Inflammatory macrophage treated with lipopolysaccharide for 4 hours (primary cell): ENCODE results near the gene TMTC2.

Source experiments
- DNase-seq: peaks from one replicate; pipeline ENCODE4 v3.0.0-alpha.2; 2020

Gene TMTC2

DNA sequence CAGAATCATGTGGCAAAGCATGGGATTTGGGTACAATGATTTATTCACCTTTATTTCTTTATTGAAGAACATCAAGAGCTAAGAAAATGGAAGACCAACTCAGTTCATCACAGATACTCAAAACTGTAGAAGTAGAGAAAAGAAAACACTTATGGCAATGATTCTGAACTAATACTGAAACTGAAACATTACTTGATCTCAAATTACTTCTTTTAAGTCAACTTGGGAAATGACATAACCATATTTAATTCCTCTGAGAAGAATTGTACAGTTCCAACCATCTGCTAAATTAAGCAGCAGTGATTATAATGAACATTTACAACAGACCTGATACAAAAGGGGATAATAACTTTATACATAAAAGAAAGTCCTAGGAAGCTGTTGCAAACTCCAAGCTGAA, 466.5 kb downstream of the TMTC2 start:
- peak; percentile 1 for DNase-seq

DNA sequence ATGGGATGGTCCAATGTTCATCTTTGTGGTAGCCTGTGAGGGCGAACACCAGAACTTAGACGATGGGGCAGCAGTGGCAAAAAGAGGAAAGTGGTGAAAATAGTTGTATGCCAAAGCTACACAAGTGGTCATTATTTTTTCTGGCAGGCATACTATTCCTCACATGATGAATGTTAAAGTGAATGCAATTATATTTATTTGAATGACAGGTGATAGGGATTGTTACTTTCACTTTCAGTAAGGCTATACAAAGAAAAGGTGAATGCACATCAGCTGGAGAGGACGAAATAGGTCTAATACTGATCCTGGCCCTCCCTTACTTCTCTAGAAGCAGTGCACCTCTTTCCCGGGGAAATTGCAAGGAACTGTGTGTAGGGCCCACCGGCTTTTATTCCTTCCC, 470.1 kb downstream of the TMTC2 start:
- no peak for DNase-seq

DNA sequence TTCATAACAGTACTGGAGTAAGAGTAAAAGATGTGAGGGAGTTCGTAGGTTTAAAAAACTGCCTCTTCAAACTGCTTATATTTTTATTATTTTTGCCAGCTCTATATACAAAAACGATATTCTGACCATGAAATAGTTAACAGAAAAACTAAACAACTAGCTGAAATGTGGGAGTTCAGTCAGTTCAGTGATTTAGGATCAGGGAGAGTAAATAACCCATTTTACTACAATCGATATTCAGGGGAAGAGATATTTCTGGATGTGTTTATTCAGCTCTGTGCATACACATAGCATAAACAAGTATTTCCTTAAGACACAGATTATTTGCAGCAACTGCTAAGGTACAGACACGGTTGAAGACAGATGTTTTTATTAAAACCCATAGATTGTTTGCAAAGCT, 470.9 kb downstream of the TMTC2 start:
- DNase-seq = no peak

DNA sequence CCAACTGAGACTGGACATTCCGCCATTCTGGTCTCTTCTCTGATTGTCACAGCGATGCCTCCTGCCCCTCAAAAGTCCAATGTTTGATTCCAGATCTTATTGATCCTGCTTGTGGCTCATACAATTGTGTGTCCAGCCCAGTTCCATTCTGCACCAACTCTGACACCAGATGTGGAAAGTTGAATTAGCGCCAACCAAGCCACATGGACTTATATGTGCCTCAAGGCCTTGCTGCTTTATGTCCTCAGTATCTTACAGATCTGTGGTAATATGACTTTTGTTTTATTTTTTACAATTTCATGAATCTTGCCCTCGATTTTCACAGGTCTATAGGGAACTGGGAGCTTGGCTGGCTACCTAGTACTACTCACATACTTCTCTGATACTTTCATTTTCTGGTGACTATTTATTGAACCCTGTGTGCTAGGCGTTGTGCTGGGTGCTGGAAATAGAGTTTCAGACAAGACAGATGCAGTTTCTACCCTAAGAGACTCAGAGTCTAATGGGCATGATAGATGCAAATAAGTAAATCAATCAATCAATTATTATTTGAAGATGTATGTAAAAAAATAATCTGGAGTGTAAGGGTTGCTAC, 472.0 kb downstream of the TMTC2 start:
- no peak for DNase-seq

DNA sequence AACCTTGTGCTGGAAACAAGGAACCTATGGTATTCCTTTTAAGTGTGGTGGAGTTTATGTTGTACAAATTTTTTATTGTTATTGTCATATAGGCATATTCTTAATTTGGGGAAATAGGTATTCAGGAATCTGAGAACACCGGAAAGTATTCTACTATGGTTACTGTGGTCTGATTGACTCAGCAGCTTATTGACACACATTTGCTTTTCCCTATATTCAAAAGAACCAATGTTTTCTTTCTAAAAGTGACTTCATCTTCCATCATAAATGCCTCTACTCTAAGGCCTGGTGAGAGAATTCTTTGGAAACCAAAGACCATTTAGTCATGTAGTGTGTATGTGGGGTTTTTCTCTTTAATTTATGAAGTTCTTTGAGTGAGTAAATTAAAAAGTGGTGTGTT, 474.8 kb downstream of the TMTC2 start:
- no peak for DNase-seq

DNA sequence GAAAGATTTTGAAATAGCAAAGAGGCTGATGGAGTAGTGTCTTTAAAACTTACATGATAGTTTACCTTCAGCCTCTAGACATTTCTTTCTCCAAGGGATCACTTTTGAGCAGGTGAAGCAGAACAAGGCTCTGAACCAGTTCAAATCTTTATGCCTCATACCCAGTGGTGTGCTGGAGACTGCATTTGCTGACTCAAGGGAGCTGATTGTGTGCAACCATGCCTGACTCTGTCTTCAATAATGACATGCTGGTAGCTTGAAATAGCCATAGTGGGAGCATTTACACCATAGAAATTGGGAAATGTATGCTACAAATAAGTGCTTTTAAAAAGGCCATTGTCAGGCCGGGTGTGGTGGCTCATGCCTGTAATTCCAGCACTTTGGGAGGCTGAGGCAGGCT, 482.0 kb downstream of the TMTC2 start:
- DNase-seq = no peak

DNA sequence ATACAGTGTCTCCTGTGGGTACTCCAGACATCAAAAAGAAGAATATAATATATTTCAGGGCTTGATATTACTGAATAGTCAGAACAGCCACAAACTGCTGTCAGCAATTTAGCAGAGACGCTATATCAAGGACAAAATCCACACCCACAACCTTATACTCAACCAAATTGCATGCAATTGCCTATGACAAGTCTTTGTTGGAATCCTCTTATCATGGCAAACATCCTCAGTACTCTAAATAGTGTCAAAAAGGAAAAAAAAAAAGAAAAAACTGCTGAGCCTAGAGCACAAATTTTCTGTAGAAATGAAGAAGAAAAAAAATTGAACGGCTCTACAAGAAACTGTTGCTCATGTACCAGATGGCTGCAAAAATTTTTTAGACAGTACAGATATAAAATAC, 485.7 kb downstream of the TMTC2 start:
- DNase-seq = no peak

DNA sequence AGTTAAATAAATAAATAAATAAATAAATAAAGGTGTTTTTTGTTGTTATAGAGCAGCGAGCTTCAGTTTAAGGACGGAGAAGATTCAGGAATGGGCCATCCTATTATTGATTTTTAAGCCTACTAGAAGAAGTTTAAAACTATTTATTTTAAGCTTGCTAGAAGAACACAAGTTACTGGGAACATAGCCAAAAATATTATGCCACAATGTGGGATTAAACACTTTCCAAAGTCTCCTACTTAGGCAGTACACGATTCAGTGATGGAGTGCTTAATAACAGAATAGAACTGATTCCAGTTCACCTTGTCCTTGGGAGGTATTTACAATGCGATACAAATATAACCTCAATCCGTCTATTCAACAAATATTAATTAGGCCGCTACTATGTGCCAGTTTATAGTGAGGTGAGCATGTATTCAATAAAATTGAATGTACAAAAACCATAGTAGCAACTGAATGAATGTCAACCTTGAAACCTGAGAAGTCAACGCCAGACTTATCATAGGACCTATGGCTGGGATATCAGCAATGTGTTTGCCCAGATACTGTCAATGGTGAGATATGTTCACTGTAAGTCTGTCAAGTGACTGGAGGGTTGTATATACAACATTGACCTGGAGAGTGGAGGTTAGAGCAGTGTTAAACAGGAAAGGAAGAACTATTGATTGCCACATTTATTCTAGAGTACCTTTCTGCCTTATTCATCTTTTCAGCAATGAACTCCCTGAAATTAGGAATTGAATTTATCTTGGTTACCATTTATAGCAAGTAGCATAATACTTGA, 486.4 kb downstream of the TMTC2 start:
- DNase-seq = no peak

DNA sequence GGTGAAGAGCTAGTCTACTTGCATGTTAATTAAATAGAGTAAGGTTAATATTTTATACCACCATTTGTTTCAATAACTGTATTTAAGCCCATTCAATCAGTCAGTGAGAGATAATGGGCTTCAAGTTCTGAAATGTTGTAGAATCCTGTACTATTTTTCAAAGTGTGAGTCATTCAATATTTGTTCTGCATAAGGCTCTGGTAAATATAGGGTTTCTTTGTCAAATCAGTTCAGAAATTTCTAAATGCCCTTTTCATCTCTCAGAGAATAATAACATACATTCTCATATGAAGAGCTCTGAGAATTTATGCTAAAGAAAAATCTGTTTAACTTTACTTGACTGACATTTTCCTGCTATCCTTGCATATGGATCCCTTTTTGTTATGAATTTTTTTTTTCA, 493.3 kb downstream of the TMTC2 start:
- DNase-seq = no peak

DNA sequence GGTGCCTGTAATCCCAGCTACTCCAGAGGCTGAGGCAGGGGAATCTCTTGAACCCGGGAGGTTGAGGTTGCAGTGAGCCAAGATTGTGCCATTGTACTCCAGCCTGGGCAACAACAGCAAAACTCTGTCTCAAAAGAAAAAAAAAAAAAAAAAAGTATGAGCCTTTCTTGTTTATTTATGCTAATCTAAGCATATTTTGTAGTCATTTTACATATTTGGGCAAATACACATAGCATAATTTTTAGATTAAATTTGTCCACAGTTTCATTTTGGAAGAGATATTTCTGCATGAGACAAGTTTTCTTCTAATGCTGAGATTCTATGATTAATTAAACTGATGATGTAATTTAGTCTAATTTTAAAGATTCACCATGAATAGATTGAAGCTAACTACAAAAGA, 494.4 kb downstream of the TMTC2 start:
- DNase-seq = no peak

DNA sequence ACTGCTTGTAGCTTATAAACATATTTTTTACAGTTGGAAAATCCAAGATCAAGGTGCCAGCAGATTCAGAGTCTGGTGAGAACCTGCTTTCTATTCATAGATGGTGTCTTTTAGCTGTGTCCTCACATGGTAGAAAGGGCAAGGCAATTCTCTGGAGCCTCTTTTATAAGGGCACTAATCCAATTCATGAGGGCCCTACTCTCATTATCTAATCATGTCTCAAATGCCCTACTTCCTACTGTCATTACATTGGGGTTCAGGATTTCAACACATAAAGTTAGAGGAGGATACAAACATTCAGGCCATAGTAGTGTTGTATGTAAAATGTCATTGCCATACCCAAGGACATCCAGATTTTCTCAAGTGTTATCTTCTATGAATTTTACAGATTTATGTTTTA, 496.4 kb downstream of the TMTC2 start:
- no peak for DNase-seq
